Keratinocyte (primary cell): ENCODE results near the gene GUCY1A1.

Experiments used
- EZH2 ChIP-seq: IDR thresholded peaks from one replicate; pipeline ENCODE4 v1.6.1; 2012; ENCODE audit warnings: inconsistent platforms, mild to moderate bottlenecking, low read length, moderate library complexity
- TF ChIP-seq, protein P1 (sequence below), 3 experiments: IDR thresholded peaks in 1 of 3; conservative IDR thresholded peaks in 1 of 3; optimal IDR thresholded peaks in 1 of 3; 2 replicates in 2 of 3; 3 replicates in 1 of 3; pipeline versions ENCODE3 to v1.5.1; 2011; ENCODE audit warnings: low read length in 3 of 3, mild to moderate bottlenecking in 3 of 3, moderate library complexity in 2 of 3, control low read depth in 1 of 3, inconsistent platforms in 1 of 3; ENCODE audit not compliant: insufficient read depth in 2 of 3; ENCODE audit errors: extremely low read depth in 1 of 3

- TF ChIP-seq, protein P1, sequence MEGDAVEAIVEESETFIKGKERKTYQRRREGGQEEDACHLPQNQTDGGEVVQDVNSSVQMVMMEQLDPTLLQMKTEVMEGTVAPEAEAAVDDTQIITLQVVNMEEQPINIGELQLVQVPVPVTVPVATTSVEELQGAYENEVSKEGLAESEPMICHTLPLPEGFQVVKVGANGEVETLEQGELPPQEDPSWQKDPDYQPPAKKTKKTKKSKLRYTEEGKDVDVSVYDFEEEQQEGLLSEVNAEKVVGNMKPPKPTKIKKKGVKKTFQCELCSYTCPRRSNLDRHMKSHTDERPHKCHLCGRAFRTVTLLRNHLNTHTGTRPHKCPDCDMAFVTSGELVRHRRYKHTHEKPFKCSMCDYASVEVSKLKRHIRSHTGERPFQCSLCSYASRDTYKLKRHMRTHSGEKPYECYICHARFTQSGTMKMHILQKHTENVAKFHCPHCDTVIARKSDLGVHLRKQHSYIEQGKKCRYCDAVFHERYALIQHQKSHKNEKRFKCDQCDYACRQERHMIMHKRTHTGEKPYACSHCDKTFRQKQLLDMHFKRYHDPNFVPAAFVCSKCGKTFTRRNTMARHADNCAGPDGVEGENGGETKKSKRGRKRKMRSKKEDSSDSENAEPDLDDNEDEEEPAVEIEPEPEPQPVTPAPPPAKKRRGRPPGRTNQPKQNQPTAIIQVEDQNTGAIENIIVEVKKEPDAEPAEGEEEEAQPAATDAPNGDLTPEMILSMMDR (optimal IDR thresholded peaks at IDR 0.05 in 1 of 3, IDR thresholded peaks at IDR 0.05 in 1 of 3, conservative IDR thresholded peaks at IDR 0.05 in 1 of 3; ENCODE audit: extremely low read depth in 1 of 3, insufficient read depth in 2 of 3, low read length in 3 of 3): no peak
- TF ChIP-seq EZH2: no peak
Observed at GRCh38 chr4:155684892-155685541, 18.4 kb downstream of the GUCY1A1 start.
